Stimulated activated CD8-positive, alpha-beta memory T cell treated with anti-CD3 and anti-CD28 coated beads, Interleukin-12 subunit alpha, Interleukin-12 subunit beta, amount 100 ng/mL, for 4 hours (primary cell): ENCODE data around the gene ARHGAP25.

Experiments used
- DNase-seq: peaks from one replicate; pipeline ENCODE4 v3.0.0-alpha.2; 2020; ENCODE audit warnings: low read depth

The ARHGAP25 gene

GRCh38 chr2:68766376-68766845 lies 31.8 kb downstream of the ARHGAP25 start:
- no peak for DNase-seq

- DNase-seq: no peak
Measured at GRCh38 chr2:68767031-68767961, 32.7 kb downstream of the ARHGAP25 start.

GRCh38 chr2:68767996-68768395 lies 33.4 kb downstream of the ARHGAP25 start:
- no peak for DNase-seq

- no peak for DNase-seq
Measured at GRCh38 chr2:68768461-68768860, 33.9 kb downstream of the ARHGAP25 start.

- no peak for DNase-seq
Measured at GRCh38 chr2:68768951-68769350, 34.3 kb downstream of the ARHGAP25 start.

GRCh38 chr2:68769586-68770270 lies 35.1 kb downstream of the ARHGAP25 start:
- DNase-seq: no peak

GRCh38 chr2:68770271-68771111 lies 35.9 kb downstream of the ARHGAP25 start:
- DNase-seq: no peak

- no peak for DNase-seq
Measured at GRCh38 chr2:68771211-68771751, 36.7 kb downstream of the ARHGAP25 start.

GRCh38 chr2:68772109-68772508 lies 37.5 kb downstream of the ARHGAP25 start:
- DNase-seq: no peak

GRCh38 chr2:68774569-68775271 lies 40.1 kb downstream of the ARHGAP25 start:
- DNase-seq: peak; percentile 49

GRCh38 chr2:68775272-68775842 lies 40.7 kb downstream of the ARHGAP25 start:
- DNase-seq: no peak

- no peak for DNase-seq
Measured at GRCh38 chr2:68776124-68776523, 41.5 kb downstream of the ARHGAP25 start.

- DNase-seq: no peak
Measured at GRCh38 chr2:68779595-68779994, 45.0 kb downstream of the ARHGAP25 start.

- no peak for DNase-seq
Measured at GRCh38 chr2:68784188-68784587, 49.6 kb downstream of the ARHGAP25 start.

GRCh38 chr2:68784915-68785314 lies 50.3 kb downstream of the ARHGAP25 start:
- no peak for DNase-seq

GRCh38 chr2:68787356-68787755 lies 52.7 kb downstream of the ARHGAP25 start:
- DNase-seq: no peak

- DNase-seq: no peak
Measured at GRCh38 chr2:68789603-68790002, 55.0 kb downstream of the ARHGAP25 start.

GRCh38 chr2:68790600-68790999 lies 56.0 kb downstream of the ARHGAP25 start:
- no peak for DNase-seq

GRCh38 chr2:68791914-68792313 lies 57.3 kb downstream of the ARHGAP25 start:
- DNase-seq: no peak

- no peak for DNase-seq
Measured at GRCh38 chr2:68792751-68793150, 58.1 kb downstream of the ARHGAP25 start.
